ENCODE results near the gene AQP3.

DNA sequence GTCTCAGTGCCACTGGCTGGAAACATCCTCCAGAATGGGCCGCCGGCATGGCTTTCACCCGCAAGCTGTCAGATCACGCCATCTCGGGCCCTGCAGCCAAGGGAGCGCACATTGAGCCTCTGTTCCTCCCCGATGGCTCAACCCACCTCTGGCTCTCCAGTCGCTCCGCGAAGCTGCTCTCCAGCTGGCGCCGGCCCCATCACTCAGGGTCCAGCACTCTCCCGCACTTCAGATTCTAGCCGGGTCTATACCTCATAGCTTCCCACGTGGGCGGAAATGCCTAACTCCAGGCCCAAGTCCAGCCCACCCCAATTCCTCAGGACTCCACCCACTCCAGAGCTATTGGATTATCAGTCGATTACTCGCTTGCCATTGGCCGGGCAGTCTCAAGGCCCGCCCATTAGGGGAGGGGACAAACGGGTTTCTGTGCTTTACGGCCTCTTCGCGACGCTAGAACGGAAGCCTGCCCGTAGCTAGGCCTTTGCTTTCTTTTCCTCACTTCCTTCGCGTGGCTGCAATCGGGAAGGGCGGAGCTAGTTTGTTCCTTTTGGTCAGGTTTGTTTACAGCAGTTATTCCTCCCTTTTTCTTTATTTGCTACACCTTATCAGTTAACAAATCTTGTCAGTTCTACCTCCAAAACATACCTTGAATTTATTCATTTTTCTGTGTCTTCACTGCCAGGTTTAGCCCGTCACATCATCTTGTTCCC lies 26.4 kb upstream of the AQP3 start, which contains the start of gene NOL6:
- TF ChIP-seq, protein P1, sequence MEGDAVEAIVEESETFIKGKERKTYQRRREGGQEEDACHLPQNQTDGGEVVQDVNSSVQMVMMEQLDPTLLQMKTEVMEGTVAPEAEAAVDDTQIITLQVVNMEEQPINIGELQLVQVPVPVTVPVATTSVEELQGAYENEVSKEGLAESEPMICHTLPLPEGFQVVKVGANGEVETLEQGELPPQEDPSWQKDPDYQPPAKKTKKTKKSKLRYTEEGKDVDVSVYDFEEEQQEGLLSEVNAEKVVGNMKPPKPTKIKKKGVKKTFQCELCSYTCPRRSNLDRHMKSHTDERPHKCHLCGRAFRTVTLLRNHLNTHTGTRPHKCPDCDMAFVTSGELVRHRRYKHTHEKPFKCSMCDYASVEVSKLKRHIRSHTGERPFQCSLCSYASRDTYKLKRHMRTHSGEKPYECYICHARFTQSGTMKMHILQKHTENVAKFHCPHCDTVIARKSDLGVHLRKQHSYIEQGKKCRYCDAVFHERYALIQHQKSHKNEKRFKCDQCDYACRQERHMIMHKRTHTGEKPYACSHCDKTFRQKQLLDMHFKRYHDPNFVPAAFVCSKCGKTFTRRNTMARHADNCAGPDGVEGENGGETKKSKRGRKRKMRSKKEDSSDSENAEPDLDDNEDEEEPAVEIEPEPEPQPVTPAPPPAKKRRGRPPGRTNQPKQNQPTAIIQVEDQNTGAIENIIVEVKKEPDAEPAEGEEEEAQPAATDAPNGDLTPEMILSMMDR (IDR thresholded peaks at IDR 0.05), result no peak
- TF ChIP-seq, protein P2, sequence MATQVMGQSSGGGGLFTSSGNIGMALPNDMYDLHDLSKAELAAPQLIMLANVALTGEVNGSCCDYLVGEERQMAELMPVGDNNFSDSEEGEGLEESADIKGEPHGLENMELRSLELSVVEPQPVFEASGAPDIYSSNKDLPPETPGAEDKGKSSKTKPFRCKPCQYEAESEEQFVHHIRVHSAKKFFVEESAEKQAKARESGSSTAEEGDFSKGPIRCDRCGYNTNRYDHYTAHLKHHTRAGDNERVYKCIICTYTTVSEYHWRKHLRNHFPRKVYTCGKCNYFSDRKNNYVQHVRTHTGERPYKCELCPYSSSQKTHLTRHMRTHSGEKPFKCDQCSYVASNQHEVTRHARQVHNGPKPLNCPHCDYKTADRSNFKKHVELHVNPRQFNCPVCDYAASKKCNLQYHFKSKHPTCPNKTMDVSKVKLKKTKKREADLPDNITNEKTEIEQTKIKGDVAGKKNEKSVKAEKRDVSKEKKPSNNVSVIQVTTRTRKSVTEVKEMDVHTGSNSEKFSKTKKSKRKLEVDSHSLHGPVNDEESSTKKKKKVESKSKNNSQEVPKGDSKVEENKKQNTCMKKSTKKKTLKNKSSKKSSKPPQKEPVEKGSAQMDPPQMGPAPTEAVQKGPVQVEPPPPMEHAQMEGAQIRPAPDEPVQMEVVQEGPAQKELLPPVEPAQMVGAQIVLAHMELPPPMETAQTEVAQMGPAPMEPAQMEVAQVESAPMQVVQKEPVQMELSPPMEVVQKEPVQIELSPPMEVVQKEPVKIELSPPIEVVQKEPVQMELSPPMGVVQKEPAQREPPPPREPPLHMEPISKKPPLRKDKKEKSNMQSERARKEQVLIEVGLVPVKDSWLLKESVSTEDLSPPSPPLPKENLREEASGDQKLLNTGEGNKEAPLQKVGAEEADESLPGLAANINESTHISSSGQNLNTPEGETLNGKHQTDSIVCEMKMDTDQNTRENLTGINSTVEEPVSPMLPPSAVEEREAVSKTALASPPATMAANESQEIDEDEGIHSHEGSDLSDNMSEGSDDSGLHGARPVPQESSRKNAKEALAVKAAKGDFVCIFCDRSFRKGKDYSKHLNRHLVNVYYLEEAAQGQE (IDR thresholded peaks at IDR 0.05; ENCODE audit: insufficient read depth in 1 of 2, low read depth in 2 of 2, low read length in 1 of 2), result no peak
- peak; percentile 98 for TF ChIP-seq SIN3A (IDR thresholded peaks at IDR 0.05; ENCODE audit: borderline replicate concordance, insufficient read depth, low read depth, low read length)
